Kasumi-1 (cell line): ENCODE measurements around the gene RPS6KA2.
"Not testable (repeated sequence)": the region's sequence is repeated elsewhere in the genome, so short reads cannot be mapped to it uniquely, and the experiment has no call there.

ENCODE experiments used
- DNase-seq, 2 experiments: peaks; one replicate each; lab custom pipeline; 2025; lab: John Stamatoyannopoulos, UW

The RPS6KA2 gene

DNA sequence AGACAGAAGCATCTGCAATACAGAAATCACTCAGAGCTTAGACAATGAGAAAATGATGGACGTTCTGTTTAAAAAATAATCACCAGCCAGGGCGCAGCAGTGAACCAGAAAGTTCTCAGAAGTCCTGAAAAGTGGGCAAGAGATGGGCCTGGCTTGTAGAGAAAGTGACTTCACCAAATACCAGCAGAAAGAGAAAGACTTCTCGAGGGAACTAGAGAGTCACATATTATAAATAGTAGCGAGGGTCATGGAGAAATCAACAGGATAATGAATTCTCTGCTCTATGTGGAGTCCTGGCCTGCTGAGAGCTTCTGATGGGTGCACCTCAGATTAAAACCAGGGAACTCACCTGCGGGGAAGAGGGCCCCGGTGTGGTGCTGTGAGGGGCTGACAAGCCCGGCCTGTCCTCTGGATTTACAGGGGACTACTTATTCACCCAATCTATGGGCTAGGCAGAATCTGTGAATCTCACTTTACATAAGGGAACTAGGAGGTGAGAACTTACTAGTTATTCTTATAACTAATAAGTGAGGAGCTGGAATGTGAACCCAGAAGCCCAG lies 35.0 kb downstream of the RPS6KA2 start:
- DNase-seq, result no peak

DNA sequence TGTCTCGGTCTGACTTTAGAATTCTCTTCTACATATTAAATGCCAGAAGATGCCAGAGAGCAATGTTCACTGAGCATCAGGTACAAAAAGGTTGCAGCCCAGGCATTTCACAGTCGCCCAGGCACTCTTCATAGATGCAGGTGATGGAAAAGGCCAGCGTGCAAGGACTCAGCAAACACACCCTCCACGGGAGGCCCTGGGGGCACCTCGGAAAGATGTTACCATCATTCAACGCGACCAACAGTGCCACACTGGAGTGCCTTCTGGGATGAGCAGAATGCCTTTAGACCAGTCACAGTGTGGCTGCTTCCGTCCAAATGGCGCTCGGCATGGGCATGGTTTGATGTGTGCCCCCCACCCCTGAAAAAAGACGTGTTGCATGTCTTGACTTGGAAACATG lies 36.0 kb downstream of the RPS6KA2 start:
- DNase-seq, result no peak

DNA sequence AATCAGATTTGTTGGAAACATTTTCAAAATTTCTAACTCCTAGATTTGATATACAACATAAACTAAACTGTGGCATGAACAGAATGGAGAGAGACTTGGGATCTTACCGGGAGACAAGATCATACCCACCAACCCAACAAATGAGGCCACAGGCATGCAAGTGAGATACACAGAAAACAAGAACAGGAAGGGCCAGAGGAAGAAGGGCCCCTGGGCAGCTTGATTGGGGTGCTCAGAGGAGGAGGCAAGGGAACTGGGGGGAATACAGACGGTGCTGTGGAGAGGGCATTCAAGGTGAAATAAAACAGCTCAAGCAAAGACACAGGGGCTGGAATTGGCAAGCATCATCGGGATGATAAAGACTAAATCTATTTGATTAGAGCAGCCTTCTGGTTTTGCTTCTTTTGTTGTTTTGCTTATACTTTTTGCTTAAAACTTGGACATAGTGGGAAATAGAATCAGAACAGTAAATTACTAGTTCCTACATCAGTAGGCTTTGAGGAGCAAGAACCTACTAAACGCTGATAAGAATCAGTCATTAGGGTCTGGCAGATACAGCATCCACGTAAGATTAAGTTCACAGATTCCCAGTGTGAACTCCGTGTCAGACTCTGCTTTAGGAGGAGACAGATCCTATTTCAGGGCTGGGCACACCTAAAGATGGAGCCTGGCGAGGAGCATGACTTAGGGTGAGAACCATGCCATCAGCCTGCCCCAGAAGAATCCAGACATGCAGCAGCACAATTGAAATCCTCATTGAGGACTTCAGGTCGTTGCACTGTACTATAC lies 37.1 kb downstream of the RPS6KA2 start:
- no peak for DNase-seq

DNA sequence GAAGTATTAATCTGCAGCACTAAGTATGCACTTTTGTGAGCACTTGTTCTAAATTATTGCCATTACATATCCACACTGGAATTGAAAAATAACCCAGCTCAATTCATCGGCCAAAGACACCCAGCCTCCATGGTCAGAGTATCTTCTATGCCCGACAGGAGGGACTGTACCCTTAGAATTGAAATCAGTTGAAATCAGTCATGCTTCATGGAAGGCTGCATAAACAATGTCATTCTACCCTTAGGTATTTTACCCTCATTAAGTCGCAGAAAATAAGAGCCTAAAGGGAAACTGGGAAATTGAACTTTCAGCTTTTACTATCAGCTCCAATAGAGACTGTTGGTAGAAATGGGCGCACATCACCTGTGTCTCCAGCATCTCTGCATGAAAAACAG lies 37.7 kb downstream of the RPS6KA2 start:
- DNase-seq, result no peak

DNA sequence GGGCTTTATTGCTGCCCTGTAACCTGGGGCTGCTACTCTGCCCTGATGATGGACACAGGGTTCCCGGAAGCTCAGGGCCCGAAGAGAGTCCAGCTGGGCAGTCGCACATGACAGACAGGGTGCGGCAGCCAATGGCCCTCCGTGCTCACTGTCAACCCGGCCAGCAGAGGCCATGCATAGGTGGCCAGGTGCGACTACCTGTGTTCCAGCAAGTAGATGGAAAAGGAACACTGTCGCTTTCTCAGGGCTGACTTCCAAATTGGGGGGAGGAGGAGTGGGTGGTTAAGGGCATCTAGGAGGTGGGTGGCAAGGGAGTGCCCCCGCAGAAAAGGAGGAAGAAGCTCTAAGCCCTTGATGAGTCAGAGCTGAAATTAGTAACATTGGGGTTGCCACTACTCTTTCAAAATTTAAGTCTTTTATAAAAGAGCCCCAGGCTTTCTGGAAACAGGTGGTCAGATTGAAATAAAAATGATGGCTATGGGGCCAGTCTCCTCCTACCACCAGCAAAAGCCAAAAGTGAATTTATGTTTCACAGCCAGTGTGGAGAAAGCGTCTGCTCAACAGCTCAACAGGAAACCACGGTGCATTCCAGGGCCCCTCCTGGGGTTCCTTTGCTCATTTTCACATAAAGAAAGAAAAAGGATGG lies 38.2 kb downstream of the RPS6KA2 start:
- DNase-seq, result peak; percentile 68 to 82

DNA sequence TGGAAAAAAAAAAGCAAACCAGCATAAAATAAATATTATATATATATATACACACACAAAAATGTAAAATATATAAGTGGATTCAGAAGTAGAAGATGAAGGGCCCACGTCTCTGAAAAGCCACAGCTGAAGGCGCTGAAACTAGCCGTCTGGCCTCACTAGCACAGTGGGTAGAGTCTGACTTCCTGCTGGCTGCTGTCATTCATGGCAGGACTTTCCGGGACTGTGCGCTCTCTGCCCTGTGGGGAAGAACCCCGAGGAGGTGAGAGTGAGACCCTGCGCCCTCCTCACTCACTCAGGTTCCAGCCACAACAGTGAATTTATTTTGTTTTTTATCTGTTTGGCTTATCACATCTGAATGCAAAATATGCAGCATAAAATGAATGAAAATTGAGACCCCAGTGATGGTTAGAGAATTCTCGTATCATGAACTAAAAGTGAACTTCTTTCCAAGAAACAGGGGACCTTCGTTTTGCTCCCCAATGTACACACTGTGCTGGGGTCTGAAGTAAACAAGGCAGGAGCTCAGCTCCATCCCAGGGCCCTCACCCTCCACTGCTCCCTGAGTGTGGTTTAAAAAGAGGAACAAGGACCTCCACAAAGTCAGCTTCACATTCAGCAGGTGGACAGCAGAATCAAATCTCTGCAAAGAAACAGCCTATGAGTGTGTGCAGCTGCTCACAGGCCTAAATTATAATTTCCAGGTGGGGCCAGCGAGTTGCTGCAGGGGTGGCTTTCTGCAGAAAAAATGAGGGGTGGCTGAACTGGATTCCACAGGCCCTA lies 39.2 kb downstream of the RPS6KA2 start:
- peak; percentile 77 to 84 for DNase-seq

DNA sequence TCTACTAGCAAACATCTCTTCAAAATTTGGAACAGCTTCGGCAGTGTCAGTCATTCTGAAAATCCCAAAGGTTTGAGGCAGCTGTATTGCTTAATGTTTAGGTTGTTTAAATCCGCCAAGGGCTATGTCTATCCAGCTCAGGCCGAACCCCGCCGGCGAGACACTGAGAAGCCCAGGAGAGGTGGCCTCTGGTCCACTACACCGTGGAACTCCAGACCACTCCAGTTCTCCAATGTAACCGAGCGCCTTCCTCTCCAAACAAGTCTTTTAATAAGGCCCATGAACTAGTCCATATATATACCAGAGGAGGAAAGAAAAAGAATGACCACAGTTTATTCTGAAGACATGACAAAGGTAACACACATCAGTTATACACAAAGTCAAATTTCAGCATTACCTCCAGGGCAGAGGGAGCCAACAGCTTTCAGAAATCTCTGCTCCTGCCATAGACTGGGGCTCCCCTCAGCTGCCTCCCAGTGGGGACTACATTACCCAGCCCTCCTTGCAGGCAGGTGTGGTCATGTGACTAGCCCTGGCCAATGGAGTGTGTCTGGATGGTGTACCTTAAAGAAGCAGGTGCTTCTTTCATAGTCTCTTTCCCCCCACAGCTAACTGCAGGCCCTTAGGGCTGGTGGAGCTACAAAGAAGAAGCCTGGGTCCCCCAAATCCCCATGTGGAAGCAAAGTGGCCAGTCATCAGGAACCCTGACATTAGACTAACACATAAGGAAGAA lies 40.5 kb downstream of the RPS6KA2 start, which contains the start of gene RAMACL:
RAMACL (minus strand) TSS at position 255 of the 733 bp plus-strand sequence; CDS start at position 54, 201 bp downstream.
- peak; percentile 7 to 19 for DNase-seq

DNA sequence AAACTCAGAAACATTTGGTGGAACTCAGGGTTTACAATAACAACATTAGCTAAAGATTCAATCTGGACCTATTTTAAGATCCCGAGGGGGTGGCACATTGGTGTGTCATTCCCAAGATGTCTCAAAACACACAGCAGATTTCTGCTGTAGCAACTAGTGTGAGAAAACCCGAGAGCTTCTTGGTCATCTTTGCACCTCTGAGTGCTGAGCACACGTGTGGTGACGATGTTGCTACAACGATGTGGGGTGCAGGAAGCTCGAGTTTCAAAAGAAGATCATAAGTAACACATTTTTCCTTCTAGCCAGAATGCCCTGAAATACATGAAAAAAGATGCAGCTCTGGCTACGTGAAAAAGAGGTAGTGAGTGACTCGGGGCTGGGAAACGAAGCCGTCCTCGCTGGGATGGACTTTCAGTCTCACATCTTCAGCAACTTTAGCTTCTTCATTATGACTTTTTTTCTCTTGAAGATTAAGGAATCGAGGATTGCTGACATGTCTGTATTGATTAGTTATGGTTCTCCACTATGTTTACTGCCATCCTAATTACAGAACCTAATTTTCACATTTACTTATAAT lies 42.1 kb downstream of the RPS6KA2 start:
- DNase-seq, result no peak

DNA sequence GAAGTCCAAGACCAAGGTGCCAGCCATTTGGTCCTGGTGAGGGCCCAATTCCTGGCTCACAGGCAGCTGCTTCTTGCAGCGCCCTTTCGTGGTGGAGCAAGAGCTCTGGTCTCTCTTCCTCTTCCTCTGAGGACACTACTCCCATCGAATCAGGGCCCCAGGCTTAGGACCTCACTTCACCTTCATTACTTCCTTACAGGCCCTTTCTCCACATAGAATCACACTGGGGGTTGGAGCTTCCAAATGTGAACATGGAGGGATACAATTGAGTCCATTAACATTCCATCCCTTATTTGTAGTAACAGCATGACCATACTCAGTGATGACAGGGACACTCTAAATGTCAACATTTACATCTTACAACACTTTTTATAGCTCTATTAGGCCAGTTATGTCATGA lies 42.9 kb downstream of the RPS6KA2 start:
- DNase-seq, result peak in 1 of 2 experiments; percentile 10

DNA sequence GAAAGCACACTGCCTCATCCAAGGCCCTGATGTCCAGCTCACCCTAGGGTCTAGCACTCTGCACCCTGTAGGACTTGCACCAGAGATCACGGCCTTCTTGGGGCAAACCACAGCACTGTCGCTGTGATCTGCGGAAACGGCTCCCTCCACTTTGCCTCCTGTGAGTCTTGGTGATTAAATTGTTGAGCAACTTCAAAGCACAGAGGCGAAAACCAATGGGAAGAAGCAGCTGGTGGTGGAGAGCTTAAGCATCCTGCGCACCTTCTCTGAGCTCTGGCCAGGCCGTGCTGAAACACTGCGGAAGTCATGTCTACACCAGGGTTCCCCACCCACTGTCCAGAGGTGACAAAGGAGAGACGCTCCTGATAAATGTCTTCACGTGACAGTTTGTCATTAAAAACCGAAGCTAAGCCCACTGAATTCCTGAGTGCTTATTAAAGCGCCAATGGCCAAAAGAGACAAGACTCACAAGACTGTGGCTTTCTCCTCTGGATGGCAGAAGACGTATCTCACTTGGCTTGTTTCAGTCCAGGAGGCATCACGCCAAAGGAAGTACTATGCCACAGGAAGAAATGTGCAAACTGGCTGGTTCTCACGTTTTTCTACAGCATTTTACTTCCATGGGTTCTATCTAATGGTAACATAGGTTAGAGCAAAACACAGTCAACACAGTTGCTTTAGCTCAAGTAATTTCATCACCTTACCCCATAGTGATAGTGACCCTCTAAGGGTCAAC lies 43.7 kb downstream of the RPS6KA2 start:
- DNase-seq, result peak; percentile 35 to 46

DNA sequence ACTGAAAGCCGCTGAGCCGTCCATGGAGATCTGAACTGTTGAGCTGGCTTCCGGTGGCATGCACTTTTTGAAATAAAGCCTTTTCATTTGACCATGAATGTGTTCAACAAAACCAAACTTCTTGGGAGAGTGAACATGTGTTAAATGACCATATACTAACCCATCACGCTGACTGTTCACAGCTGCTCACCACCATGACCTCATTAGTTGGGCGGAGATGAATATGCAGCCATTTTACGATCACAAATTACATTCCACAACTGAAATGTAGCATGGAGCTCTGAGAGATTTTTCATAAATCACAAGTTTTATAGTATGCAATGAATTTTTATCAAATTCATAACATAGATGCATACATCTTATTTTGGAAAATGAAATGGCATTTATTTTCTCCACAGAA lies 44.8 kb downstream of the RPS6KA2 start:
- no peak for DNase-seq

DNA sequence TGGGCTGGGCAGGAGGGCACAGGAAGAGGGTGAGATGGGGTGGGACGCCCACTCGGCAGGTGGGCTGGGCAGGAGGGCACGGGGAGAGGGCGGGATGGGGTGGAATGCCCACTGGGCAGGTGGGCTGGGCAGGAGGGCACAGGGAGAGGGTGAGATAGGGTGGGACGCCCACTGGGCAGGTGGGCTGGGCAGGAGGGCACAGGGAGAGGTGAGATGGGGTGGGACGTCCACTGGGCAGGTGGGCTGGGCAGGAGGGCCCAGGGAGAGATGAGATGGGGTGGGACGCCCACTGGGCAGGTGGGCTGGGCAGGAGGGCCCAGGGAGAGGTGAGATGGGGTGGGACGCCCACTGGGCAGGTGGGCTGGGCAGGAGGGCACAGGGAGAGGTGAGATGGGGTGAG lies 45.2 kb downstream of the RPS6KA2 start:
- not testable (repeated sequence) for DNase-seq

DNA sequence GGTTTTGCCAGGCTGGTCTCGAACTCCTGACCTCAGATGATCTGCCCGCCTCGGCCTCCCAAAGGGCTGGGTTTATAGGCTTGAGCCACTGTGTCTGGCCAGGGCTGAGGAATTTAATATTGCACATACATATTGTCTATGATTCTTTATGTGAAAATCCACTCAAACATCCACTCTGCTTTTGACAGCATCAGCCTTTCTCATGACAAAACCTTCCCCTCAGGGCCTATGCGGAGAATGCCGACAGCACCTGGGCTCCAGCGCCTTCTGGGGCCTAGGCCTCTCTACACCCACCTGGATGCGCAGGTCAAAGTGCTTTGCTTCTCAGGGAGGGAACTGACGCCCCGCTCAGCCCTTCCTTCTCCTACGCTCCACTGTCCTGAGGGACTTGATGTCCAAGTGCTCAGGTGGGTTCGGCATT lies 46.0 kb downstream of the RPS6KA2 start:
- DNase-seq, result no peak

DNA sequence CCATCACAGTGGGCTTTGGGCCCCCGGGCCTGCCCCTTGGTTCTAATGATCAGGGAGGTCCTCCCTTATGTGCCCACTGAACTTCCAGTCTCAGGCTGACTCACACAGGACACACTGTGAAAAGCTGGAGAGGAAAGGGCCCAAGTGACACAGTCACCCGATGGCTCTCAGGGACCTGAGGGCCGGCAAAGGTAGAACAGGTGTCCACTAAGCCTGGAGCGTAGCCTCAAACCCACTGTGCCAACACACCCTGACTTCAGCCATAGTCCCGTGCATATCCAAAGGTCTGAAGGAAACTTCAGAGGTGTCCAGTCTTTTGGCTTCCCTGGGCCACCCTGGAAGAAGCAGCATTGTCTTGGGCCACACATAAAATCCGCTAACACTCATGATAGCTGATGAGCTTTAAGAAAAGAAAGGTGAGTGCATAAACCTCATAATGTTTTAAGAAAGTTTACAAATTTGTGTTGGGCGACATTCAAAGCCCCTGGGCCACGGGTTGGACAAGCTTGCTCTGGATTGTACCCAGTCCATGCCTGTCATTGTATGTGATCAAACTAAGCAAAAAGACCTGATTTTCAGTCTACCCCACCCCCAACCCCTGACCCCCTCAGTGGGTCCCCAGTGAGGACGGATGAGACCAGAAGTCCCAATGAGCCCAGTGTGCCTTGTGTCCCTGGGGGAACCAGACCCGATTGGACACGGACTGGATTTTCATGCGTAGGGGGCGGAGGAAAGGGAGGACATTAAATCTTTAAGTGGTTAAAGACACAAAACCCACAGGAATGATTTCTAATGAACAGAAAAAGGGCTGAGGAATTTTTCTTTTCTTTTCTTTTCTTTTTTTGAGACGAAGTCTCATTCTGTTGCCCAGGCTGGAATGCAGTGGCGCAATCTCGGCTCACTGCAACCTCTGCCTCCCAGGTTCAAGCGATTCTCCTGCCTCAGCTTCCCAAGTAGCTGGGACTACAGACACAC lies 46.7 kb downstream of the RPS6KA2 start:
- DNase-seq, result no peak

DNA sequence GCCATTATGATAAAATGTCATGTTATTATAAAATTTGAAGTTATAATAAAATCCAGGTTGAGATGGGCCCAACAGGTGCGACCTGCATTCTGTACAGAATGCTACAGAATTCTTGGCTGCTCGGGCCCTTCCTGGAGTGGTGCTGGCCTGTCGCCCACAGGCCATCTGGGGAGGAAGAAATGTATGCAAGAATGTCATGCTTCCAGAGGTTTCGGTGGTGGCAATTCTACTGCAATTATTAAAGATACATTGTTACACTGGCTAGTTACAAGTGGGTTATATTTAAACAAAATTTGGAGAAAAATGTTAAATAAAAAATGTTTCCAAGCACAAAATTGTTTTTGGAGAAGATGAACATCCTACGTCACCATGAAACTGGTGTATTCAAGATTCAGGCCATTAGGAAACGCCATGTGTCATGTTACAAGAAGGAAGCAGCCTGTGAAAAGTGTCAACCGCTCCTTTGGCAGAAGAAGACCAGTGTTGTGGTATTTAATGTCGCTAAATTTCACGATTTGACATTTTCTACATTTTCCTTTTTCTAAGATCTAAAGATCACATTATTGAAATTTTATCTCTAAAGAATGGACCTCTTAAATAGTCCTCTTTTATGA lies 47.7 kb downstream of the RPS6KA2 start:
- no peak for DNase-seq

DNA sequence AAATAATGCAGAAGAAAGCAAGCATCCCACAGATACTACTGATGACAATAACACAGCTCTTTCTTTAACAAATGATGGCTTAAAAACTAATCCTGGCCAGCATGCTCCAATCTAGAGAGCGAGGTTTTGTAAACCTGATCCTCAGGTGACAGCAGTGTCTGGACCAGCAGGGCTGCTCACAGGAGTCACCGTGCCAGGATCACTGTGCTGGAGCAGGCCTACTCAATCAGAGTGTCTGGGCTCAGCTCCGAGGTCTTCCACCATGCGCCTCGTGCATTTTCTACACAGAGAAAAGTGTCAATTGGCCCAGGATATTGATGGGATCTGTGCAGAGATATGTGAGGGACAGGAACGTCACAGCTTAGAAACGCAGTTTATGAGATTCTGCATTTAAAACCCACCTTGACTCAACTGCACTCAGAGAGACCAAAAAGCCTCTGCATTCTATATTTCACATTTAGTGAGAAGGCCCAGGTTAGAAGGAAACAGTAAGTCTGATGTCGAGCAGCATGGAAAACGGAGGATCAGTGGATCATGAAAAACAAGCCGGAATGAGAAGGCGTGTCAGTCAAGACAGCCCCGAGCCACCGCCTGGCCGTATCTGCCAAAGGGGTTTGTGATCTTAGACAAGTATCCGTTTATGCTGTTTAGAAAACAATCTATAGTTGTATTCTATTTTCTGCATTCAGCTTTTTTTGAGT lies 48.4 kb downstream of the RPS6KA2 start:
- DNase-seq, result no peak

DNA sequence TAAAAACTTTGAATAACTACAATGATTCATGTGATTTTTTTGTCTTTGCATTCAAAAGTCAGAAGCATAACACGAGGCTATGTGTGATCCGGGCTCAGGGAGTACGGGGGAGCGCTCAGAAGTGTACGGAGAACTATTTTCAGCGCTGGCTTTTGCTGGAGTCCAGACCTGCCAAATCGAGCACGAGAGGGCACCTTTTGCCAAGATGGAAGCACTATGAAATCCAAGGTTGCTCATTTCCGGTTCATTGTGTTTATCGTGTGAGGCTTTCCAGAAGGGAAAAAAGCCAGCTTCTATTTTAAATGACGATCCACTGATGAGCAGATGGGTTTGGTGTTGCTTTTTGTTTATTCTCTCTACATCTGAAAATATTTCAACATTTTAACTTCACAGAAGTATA lies 51.8 kb downstream of the RPS6KA2 start:
- no peak for DNase-seq

DNA sequence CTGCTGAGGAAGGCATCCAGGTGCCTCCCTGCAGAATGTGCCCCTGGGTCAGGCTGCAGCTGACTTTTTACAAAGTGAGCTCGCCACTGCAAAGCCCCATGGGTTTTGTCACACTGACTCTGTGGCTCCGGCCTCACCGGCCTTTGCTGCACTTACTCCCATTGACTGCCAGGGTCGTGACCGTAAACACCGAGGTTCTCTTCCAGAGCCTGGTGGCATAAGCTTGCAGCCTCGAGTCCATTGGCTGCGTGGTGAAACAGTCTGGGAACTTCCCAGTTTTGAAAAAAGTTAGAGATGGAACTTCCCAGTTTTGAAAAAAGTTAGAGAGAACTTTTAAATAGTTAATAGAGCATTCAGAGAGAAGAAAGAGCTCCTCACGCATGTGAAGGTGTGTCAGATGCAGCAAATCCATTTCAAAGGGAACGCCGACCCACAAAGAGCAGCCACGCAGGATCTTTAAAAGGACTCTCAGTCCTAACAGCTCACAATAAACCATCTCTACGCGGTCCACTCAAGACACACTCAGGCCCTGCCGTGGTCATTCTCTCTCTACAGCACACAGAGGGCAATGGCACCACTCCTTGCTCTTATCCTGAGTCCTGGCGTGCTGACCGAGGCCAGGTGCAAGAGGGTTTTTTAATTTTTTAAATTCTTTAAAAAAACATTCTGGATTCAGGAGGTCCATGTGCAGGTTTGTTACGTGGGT lies 53.4 kb downstream of the RPS6KA2 start:
- no peak for DNase-seq
